K562 (cell line): ENCODE results near the gene SLC26A1. TPM values are rescaled to one million over a fixed set of nuclear protein-coding genes. Genes with fewer than 3 reads are reported as not detected.

ENCODE experiments used
- CBFA2T2 ChIP-seq: fragments of 450-650 bp; conservative IDR thresholded peaks from 2 replicates; pipeline ENCODE4 v1.6.1; 2017; ENCODE audit warnings: mild to moderate bottlenecking
- CBFA2T3 ChIP-seq: fragments of 450-650 bp; IDR thresholded peaks from 2 replicates; pipeline ENCODE4 v1.6.1; 2017
- KDM4B ChIP-seq, 2 experiments: fragments of 450-650 bp in 1 of 2; sonication (generic) in 1 of 2; IDR thresholded peaks; 2 replicates each; pipeline ENCODE4 v1.6.1; 2016 to 2017; ENCODE audit warnings: borderline replicate concordance in 2 of 2, antibody characterized with exemption in 1 of 2, low read depth in 1 of 2, mild to moderate bottlenecking in 1 of 2
- NR1H2 ChIP-seq: sonication (generic); formaldehyde crosslinking; IDR thresholded peaks from 2 replicates; pipeline ENCODE4 v1.4.0; 2020; ENCODE audit warnings: mild to moderate bottlenecking, missing genetic modification reagents
- PRDM10 ChIP-seq: fragments of 450-650 bp; IDR thresholded peaks from 2 replicates; pipeline ENCODE4 v1.6.1; 2018; ENCODE audit not compliant: partially characterized antibody
- RNF2 ChIP-seq: sonication (generic); IDR thresholded peaks from 2 replicates; pipeline ENCODE4 v1.6.1; 2016
- SIN3A ChIP-seq, 2 experiments: fragments of 150-350 bp in 1 of 2; IDR thresholded peaks; 2 replicates each; pipeline ENCODE4 v1.6.1; 2011 to 2016; ENCODE audit warnings: borderline replicate concordance in 2 of 2, low read depth in 2 of 2, low read length in 2 of 2, mild to moderate bottlenecking in 2 of 2, moderate library complexity in 2 of 2; ENCODE audit not compliant: control insufficient read depth in 1 of 2
- TFAP4 ChIP-seq: sonication (generic); formaldehyde crosslinking; IDR thresholded peaks from 2 replicates; pipeline ENCODE4 v1.8.0; 2022; ENCODE audit warnings: missing genetic modification reagents, mild to moderate bottlenecking, moderate library complexity, borderline replicate concordance
- TGIF2 ChIP-seq: sonication (generic); formaldehyde crosslinking; IDR thresholded peaks from 2 replicates; pipeline ENCODE4 v1.8.1; 2022; ENCODE audit warnings: mild to moderate bottlenecking, missing genetic modification reagents, moderate library complexity
- YY1 ChIP-seq, 3 experiments: IDR thresholded peaks; 2 replicates each; pipeline ENCODE4 v1.6.1; 2011; ENCODE audit warnings: low read length in 2 of 3, mild to moderate bottlenecking in 2 of 3, moderate library complexity in 2 of 3, borderline replicate concordance in 1 of 3, control low read depth in 1 of 3, low read depth in 1 of 3; ENCODE audit not compliant: insufficient read depth in 3 of 3, insufficient replicate concordance in 2 of 3, control insufficient read depth in 1 of 3, insufficient read length in 1 of 3; ENCODE audit errors: extremely low read depth in 1 of 3
- ZBTB49 ChIP-seq: sonication (generic); formaldehyde crosslinking; IDR thresholded peaks from 2 replicates; pipeline ENCODE4 v1.8.0; 2022; ENCODE audit warnings: missing genetic modification reagents, mild to moderate bottlenecking, borderline replicate concordance
- ZNF589 ChIP-seq: fragments of 200-800 bp; sonication (Bioruptor generic); IDR thresholded peaks from 2 replicates; pipeline ENCODE4 v1.6.1; 2016; ENCODE audit warnings: low read depth, missing genetic modification characterization, missing compliant biosample characterization
- ZNF780A ChIP-seq: fragments of 250-450 bp; sonication (Bioruptor Pico); IDR thresholded peaks from 2 replicates; pipeline ENCODE4 v1.5.0; 2021; ENCODE audit warnings: mild to moderate bottlenecking
- polyA plus RNA-seq, 8 experiments: library from polyadenylated mRNA; depleted of rRNA in 4 of 8; stranded (reverse) in 5 of 8; unstranded in 3 of 8; fragments of >200 nt; fragmentation: Nextera tagmentation in 2 of 8; fragmentation: Illumina TruSeq in 1 of 8; extraction: Ambion mirVana in 2 of 8; extraction: Trizol in 1 of 8; gene quantifications; 2 replicates each; pipeline versions ENCODE4 v1.2.1 to v1.2.3, GENCODE V29; 2011 to 2014; ENCODE audit warnings: inconsistent platforms in 1 of 8, missing spikeins in 1 of 8
- total RNA-seq, 7 experiments: library from RNA; depleted of rRNA in 6 of 7; stranded (reverse); fragments of >200 nt in 6 of 7; fragmentation: Illumina TruSeq in 2 of 7; extraction: Trizol in 2 of 7; gene quantifications; 2 replicates each; pipeline versions ENCODE4 v1.2.1 to v1.2.3, GENCODE V29; 2011 to 2021; ENCODE audit warnings: low replicate concordance in 1 of 7
- TF ChIP-seq, protein P1 (sequence below): fragments of 200-800 bp; sonication (Bioruptor generic); IDR thresholded peaks from 2 replicates; pipeline ENCODE4 v1.6.1; 2017; ENCODE audit warnings: missing genetic modification characterization, missing compliant biosample characterization
- TF ChIP-seq, protein P2 (sequence below): fragments of 250-450 bp; sonication (Bioruptor Pico); IDR thresholded peaks from 2 replicates; pipeline ENCODE4 v1.8.0; 2021; ENCODE audit warnings: moderate library complexity, mild to moderate bottlenecking, inconsistent platforms

Gene SLC26A1
- total and polyA plus RNA-seq, 9 of the 15 experiments (the other 6 are each of a cell fraction or from before 2014, with no cell fraction given) = 0.11 to 4.2 (median 0.95) TPM

GRCh38 chr4:1012034-1012739, 19.0 kb upstream of the SLC26A1 start (continued):
- TF ChIP-seq, protein P1, sequence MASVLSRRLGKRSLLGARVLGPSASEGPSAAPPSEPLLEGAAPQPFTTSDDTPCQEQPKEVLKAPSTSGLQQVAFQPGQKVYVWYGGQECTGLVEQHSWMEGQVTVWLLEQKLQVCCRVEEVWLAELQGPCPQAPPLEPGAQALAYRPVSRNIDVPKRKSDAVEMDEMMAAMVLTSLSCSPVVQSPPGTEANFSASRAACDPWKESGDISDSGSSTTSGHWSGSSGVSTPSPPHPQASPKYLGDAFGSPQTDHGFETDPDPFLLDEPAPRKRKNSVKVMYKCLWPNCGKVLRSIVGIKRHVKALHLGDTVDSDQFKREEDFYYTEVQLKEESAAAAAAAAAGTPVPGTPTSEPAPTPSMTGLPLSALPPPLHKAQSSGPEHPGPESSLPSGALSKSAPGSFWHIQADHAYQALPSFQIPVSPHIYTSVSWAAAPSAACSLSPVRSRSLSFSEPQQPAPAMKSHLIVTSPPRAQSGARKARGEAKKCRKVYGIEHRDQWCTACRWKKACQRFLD (CRISPR knock-in tag) = no peak
- TF ChIP-seq ZNF589 (CRISPR knock-in tag) (no peak), TFAP4 (CRISPR knock-in tag) (peak; percentile 46; the same call in 1 of the 2 replicates), CBFA2T2 (peak; percentile 11; the same call in 1 of the 2 replicates), YY1 (IDR thresholded peaks at IDR 0.05; ENCODE audit: borderline replicate concordance in 1 of 3, control insufficient read depth in 1 of 3, extremely low read depth in 1 of 3, insufficient read depth in 3 of 3, insufficient read length in 1 of 3, insufficient replicate concordance in 2 of 3, low read depth in 1 of 3, low read length in 2 of 3) (peak in 2 of 3 experiments; percentile 52 to 79), TGIF2 (CRISPR knock-in tag) (no peak), ZBTB49 (no peak), KDM4B (IDR thresholded peaks at IDR 0.05; ENCODE audit: borderline replicate concordance in 2 of 2, low read depth in 1 of 2) (0 out of 4 replicates have a peak, but pooled peaks of 1 of the 2 experiments have one; percentile 50), RNF2 (no peak), SIN3A (IDR thresholded peaks at IDR 0.05; ENCODE audit: borderline replicate concordance in 2 of 2, control insufficient read depth in 1 of 2, low read depth in 2 of 2, low read length in 2 of 2) (peak; percentile 43 to 73; a peak in 1 of 4 replicates), ZNF780A (CRISPR knock-in tag) (no peak), NR1H2 (CRISPR knock-in tag) (no peak), CBFA2T3 (peak; percentile 20; the same call in 1 of the 2 replicates), PRDM10 (no peak)
- TF ChIP-seq, protein P2, sequence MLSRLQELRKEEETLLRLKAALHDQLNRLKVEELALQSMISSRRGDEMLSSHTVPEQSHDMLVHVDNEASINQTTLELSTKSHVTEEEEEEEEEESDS = no peak
